ENCODE measurements around the gene BTD. TPM values are rescaled to one million over a fixed set of nuclear protein-coding genes. Genes with fewer than 3 reads are reported as not detected.
"Not testable (repeated sequence)": the region's sequence is repeated elsewhere in the genome, so short reads cannot be mapped to it uniquely, and the experiment has no call there.

The BTD gene
- total RNA-seq, 4 donors from 2014 or later, result 7.7 to 16.6 (median 12.3) TPM

DNA sequence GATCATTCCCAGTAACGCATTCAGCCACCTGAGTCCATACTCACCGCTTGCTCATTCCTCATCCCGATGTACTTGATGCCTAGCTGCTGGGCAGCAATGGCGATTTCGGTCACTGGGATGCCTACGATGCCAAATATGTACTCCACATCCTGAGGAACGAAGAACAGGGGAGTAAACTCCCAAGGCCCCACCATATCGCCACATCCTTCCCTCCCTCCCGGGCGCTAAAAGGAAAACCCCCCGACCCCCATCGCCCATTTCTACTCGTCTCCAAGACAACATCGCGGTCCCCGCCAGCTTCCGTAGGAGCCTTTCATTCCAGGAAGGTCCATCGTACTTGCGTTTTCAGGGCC, 523 bp upstream of the BTD start:
- intact Hi-C loops (cut with DNase I), result no loop called here
- no peak for TF ChIP-seq POLR2A (IDR thresholded peaks at IDR 0.05)
- TF ChIP-seq, protein P1, sequence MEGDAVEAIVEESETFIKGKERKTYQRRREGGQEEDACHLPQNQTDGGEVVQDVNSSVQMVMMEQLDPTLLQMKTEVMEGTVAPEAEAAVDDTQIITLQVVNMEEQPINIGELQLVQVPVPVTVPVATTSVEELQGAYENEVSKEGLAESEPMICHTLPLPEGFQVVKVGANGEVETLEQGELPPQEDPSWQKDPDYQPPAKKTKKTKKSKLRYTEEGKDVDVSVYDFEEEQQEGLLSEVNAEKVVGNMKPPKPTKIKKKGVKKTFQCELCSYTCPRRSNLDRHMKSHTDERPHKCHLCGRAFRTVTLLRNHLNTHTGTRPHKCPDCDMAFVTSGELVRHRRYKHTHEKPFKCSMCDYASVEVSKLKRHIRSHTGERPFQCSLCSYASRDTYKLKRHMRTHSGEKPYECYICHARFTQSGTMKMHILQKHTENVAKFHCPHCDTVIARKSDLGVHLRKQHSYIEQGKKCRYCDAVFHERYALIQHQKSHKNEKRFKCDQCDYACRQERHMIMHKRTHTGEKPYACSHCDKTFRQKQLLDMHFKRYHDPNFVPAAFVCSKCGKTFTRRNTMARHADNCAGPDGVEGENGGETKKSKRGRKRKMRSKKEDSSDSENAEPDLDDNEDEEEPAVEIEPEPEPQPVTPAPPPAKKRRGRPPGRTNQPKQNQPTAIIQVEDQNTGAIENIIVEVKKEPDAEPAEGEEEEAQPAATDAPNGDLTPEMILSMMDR (IDR thresholded peaks at IDR 0.05), result no peak
- no peak for DNase-seq
- Histone ChIP-seq H3K27me3 (no peaks in the 10 kb centered on the region), H3K4me3 (peak overlapping the region; percentile 81 to 96 (median 89)), H3K36me3 (peaks cover 0 to 36% (median 0%) of the 10 kb centered on the region in 3 donors), H3K9me3 (no peaks in the 10 kb centered on the region), H3K4me1 (peaks cover 5 to 34% (median 18%) of the 10 kb centered on the region in 3 donors), H3K27ac (peak overlapping the region; percentile 83 to 95 (median 94))
- WGBS, 2 donors, result 1 to 2% methylated on average over 19 of the region's 19 CpGs

- TF ChIP-seq POLR2A (IDR thresholded peaks at IDR 0.05), result no peak
- TF ChIP-seq, protein P1 (IDR thresholded peaks at IDR 0.05), result no peak
- H3K4me3 ChIP-seq, result peak overlapping the region; percentile 81 to 96 (median 89)
- WGBS, 2 donors, result 1 to 3% methylated on average over 9 of the region's 9 CpGs
- peaks cover 0 to 26% (median 0%) of the 10 kb centered on the region in 3 donors for H3K36me3 ChIP-seq
- intact Hi-C loops (cut with DNase I), result no loop called here
- H3K4me1 ChIP-seq, result peaks cover 5 to 46% (median 24%) of the 10 kb centered on the region in 3 donors
- H3K27me3 ChIP-seq, result no peaks in the 10 kb centered on the region
- H3K27ac ChIP-seq, result peak overlapping the region; percentile 83 to 95 (median 94)
- no peaks in the 10 kb centered on the region for H3K9me3 ChIP-seq
- DNase-seq, result no peak
Measured at GRCh38 chr3:15602146-15602536, 596 bp downstream of the BTD start.

DNA sequence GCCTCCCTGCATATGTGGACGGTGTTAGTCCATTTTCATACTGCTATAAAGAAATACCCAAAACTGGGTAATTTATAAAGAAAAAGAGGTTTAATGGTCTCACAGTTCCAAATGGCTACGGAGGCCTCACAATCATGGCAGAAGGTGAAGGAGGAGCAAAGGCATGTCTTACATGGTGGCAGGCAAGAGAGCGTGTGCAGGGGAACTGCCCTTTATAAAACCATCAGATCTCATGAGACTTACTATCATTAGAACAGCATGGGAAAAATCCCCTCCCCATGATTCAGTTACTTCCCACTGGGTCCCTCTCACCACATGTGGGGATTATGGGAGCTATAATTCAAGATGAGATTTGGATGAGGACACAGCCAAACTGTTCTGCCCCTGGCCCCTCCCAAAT, 1.3 kb downstream of the BTD start:
- not testable (repeated sequence) for H3K4me3 ChIP-seq, H3K27me3 ChIP-seq
- H3K36me3 ChIP-seq, result peaks cover 0 to 19% (median 0%) of the 10 kb centered on the region in 3 donors

DNA sequence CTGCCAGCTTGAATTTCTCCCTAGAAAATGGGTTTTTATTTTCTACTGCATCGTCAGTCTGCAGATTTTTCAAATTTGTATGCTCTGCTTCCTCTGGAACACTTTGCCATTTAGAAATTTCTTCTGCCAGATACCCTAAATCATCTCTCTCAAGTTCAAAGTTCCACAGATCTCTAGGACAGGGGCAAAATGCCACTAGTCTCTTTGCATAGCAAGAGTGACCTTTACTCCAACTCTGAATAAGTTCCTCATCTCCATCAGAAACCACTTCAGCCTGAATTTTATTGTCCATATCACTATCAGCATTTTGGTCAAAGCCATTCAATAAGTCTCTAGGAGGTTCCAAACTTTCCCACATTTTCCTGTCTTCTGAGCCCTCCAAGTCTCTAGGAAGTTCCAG, 3.0 kb downstream of the BTD start:
- H3K36me3 ChIP-seq; DNase-seq; H3K9me3 ChIP-seq; intact Hi-C loops (cut with DNase I); H3K4me3 ChIP-seq; H3K27ac ChIP-seq; H3K27me3 ChIP-seq: not testable (repeated sequence)
- H3K4me1 ChIP-seq, result peaks cover 5 to 53% (median 24%) of the 10 kb centered on the region in 3 donors
- 88 to 100% methylated on average over 1 of the region's 1 CpG for WGBS, 2 donors

More for the DNA sequence above, 1.3 kb downstream of the BTD start:
- H3K27ac ChIP-seq; H3K9me3 ChIP-seq; intact Hi-C loops (cut with DNase I); DNase-seq: not testable (repeated sequence)
- WGBS, 2 donors, result 97 to 98% methylated on average over 3 of the region's 3 CpGs
- peaks cover 5 to 52% (median 24%) of the 10 kb centered on the region in 3 donors for H3K4me1 ChIP-seq

- Histone ChIP-seq H3K27ac (peak overlapping the region in 3 of 4 donors; percentile 41 to 45 (median 44)), H3K4me3 (no peak overlapping the region), H3K9me3 (no peaks in the 10 kb centered on the region), H3K36me3 (no peaks in the 10 kb centered on the region), H3K27me3 (no peaks in the 10 kb centered on the region), H3K4me1 (peaks cover 0 to 38% (median 14%) of the 10 kb centered on the region in 3 donors)
- intact Hi-C loops (cut with DNase I), result no loop called here
- DNase-seq, result no peak
- TF ChIP-seq, protein P1 (IDR thresholded peaks at IDR 0.05), result no peak
- TF ChIP-seq POLR2A (IDR thresholded peaks at IDR 0.05), result no peak
- WGBS, 2 donors, result 56 to 70% methylated on average over 2 of the region's 2 CpGs
Measured at GRCh38 chr3:15606434-15606891, 4.9 kb downstream of the BTD start.

DNA sequence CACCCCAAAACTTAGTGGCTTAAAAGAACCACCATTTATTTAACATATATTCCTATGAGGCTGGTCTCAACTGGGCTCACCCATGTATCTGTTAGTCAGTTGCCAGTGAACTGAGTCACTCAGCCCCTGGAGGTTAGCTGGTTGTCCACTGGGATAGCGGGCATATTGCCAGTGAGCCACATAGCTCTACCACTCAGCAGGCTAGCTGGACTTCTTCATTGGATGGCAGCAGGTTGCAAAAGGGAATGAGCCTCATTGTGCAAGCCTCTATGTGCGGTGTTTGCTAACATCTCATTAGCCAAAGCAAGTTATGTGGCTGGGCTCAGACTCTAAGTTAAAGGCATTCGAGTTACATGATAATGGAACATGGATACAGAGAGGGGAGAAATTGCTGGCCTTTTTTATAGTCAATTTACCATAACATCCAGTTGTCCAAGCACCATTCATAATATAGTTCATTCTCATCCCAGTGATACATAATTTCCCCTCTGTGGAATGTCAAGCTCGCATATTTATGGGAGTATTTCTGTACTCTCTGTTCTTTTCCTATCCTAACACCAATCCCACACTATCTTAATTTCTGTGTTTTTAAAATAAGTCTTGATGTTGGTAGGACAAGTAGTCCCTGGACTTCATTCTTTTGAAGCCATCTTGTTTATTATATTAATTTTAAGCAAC, 8.7 kb downstream of the BTD start:
- H3K36me3 ChIP-seq, result no peaks in the 10 kb centered on the region
- intact Hi-C loops (cut with DNase I), result no loop called here
- H3K9me3 ChIP-seq, result no peaks in the 10 kb centered on the region
- WGBS, 2 donors, result 83 to 97% methylated on average over 2 to 3 of the region's 4 CpGs
- peaks cover 0 to 43% (median 6%) of the 10 kb centered on the region in 3 donors for H3K4me1 ChIP-seq
- no peak overlapping the region for H3K4me3 ChIP-seq
- no peak for DNase-seq
- no peaks in the 10 kb centered on the region for H3K27me3 ChIP-seq
- TF ChIP-seq, protein P1 (IDR thresholded peaks at IDR 0.05), result no peak
- TF ChIP-seq POLR2A (IDR thresholded peaks at IDR 0.05), result no peak
- no peak overlapping the region for H3K27ac ChIP-seq

All from esophagus squamous epithelium (tissue), 5 donors.